Activated CD8-positive, alpha-beta memory T cell treated with anti-CD3 and anti-CD28 coated beads, Interleukin-2, amount 50 U/mL, for 24 hours (primary cell): Measurements from ENCODE around the gene CD82.

Experiments used
- DNase-seq: peaks from one replicate; pipeline ENCODE4 v3.0.0-alpha.2; 2020; ENCODE audit errors: extremely low read depth

The CD82 gene

DNA sequence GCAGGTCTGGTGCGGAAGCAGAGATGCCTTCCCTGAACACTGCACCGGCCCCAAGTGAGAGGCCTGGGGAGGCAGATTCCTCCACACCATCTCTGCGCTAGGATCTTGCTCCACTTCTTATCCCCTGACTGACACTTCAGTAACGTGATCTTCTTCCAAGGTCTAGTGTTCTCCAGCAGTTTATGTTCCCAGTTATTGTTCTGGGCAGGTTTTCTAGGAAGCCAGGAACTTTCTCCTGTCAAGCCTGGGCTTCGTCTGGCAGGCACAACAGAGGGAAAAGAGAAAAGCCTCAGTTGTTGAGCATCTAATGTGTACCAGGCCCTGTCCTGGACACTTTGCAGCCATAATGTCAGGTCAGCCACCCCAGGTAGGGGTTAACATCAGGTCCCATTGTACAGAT is 10.5 kb downstream of the CD82 start:
- DNase-seq: no peak

DNA sequence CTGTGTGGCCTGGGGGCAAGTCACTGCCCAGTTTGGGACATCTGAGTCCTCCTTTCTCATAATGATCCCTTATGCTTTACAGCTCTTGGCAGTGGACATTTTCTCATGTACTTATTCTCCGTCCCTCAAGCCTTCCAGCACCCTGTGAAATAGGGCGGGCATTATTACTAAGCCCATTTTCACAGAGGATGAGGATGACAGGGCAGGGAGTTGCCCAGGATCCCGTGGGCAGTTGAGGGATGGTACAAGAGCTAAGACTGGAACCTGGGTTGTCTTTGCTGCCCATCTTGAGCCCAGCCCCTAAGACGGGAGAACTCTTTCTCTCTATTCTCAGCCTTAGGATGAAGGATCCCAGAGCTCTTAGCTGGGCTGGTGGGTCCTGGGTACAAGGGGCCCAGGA is 11.2 kb downstream of the CD82 start:
- DNase-seq: no peak

DNA sequence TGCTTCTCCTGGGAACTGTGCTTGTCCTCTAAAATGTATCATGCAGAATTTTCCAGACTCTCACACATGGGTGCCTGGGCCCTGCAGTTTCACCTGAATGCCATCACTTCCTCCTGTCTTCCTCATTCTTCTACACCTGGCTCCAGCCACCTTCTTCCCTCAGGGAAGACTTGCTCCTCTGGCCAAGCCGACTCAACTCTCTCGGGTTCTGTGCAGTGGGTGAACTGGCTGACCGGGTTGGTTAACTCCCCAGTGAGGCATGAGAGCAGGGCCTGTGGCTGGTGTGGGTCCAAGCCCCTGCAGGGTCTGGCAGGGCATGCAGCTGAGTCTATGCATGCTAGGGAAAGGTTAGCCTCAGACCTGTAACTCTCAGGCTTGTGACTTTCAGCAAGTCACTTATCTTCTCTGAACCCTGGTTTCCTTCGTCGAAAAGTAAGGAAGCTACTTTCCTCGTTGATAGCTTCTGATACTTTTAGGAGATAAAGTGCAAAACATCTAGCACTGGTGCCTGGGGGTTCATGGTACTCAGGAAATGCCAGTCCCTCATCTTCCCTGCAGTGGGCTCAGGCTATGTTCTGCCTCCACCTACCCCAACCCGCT is 11.9 kb downstream of the CD82 start:
- no peak for DNase-seq

DNA sequence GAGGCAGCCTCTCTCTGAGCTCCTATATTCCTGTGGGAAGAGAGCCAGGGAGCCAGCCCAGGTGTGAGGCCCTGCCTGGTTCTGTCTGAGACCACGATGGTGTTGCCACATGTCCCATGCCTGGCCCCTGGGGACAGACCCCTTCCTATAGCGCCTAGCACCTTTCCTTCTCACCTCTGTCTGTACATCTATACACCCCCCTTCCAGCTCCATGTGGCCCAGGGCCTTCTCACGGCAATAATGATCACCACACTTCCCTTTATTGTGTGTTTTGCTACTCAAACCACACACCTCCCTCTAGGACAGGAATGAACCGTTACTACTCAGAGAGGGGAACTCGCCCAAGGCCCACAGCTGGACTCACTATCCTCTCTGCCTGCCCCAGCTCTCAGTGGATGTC is 12.8 kb downstream of the CD82 start:
- no peak for DNase-seq

DNA sequence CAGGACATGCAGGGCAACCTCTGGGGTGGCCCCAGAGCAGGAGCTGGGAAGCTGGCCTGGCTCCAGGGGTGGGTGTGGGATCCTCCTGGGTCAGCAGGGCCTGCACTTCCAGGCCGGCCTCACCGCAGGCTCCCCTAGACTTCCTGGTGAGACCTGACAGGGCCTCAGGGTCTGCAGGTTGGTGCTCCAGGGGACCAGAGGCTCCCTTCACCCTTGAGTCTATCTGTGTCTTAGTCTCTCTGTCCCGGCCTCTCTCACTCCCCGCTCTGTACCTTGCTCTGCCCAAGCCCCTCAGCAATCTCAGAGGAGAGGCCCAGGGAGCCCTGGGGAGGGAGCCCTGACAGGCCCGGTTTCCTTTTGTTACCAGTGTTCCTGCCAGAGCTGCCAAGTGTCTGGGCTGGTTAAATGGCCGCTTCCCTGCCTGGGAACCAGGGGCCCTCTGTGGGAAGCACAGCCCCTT is 13.9 kb downstream of the CD82 start:
- DNase-seq: no peak

DNA sequence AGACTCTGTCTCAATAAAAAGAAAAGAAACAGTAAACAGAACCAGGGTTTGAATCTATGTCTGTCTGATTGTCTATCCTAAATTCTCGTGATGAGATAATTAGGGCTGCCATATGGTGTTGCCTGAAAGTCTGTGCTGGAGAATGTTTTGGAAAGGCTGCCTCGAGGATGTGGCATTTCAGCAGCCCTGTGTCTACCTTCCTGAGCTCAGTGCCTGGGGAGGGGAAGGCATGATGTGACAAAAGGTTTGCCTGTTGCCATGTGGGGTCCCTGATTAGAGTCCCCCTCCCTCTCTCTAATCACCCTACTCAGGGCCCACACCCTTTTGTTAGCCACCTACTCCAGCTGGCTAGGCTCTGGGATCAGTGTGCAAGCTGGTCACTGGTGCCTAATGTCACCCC is 15.2 kb downstream of the CD82 start:
- DNase-seq: no peak

DNA sequence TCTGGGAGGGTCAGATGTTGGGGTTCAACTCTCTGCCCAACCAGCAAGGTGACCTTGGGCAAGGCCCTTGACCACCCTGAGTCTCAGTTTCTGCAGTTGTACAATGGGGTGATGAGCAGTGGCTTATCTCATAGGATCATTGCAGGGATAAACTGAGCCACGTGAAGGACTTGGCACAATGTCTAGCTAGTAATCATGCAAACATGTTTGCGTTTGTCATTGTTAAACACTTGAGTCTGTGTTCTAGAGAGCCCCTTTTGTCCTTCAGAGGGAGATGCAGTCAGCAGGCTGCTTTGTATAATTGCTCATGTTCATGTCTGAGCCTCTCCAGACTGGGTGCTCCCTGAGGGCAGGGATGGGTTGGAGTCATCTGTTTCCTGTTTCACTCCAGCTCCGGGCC is 15.8 kb downstream of the CD82 start:
- no peak for DNase-seq

DNA sequence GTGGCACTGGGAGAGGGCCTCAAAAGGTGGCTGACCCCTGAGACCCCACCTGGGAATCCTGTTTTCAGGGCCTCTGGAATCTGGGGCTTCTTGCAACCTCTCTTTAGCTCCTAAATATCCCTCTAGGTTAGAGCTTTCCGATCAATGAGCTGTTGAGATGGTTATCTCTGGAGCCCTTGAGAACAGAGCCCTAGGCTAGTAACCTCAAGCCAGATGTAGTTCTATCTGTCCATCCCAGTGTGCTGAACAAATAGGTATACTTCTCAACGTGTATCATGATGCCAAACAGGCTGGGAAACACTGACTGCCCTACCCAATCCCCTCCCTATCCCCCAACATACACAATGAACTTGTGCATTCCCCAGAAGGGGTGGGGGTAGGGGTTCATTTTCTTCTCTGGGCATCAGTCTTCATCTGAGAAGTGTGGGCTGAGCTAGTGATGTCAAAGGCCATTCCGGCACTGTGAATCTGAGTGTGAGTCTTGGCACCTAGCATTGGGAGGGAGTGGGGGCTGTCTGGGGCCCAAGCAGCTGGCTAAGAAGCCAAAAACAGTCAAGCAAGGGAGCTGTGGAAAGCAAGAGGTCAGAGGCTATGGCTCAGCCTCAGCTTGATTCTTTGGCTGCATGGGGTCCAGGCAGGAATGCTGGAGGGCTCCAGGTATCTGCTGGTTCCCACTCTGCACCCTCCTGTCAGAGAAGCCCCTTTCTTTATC is 17.3 kb downstream of the CD82 start:
- no peak for DNase-seq

DNA sequence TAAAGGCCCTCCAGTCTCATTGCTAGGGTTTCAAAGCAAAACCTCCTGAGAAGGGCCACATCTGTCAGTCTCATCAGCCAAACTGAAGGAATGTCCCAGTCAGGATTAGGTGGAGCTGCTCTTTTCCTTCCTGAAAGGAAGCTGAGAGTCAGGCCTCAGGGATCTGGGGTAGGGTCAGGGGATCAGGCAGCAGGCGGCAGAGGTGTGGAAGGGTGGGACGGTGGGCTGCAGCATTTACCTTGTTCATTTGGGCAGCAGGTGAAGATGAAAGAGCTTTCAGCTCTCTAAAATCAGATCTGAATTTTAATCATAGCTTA is 17.8 kb downstream of the CD82 start:
- no peak for DNase-seq

DNA sequence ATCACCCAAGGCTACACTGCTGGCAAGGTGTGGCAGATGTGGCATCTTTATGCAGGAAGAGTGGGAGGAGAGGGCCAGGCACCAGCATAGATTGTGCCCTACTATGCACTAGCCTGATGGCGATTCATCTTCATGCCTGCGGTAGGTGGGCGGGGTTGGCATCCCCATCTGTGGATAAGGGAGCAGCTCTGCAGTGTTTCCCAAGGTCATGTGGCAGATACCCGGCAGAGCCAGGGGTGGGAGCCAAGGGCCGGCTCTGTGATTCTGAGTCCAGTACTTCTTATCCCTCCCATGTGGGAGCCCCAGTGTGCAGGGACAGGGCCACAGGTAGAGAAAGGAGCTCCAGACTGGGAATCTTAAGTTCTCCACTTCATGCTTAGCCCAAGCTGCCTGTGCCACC is 20.0 kb downstream of the CD82 start:
- no peak for DNase-seq

DNA sequence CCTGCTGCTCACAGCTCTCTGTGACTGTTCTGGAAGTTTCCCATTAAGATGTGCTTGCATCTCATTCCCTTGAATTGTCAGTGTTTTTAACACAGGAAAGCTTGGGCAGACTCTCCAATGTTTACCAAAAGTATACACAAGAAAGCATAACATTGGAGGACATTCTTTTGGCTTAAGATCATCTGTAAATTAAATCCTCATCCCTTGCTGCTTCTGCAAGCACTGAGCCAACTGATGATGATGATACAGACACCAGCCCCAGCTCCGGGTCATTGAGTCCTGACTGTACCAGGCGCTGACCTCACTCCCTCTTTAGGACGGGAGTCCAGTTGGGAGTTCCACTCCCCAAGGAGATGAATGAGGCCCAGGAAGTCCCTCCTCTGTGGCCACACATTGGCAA is 23.8 kb downstream of the CD82 start:
- no peak for DNase-seq

DNA sequence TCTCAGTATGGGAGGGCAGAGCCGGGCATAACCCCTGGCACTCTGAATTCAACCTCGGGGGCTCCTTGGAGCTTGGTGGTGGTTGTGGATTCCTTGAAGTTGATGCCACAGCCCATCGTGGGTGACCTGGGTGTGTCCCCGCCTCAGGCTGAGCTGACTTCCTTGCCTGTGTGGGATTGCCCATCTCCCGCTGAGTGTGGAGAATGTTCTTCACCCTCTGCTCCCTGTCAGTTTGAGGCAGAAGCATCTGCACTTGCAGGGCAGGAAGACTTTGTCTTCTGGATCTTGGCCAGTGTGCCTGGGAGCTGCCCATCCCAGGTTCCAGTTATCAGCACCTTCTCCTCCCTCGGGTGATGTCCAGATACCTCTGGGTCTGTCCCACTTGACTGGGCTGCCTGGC is 25.3 kb downstream of the CD82 start:
- DNase-seq: no peak

DNA sequence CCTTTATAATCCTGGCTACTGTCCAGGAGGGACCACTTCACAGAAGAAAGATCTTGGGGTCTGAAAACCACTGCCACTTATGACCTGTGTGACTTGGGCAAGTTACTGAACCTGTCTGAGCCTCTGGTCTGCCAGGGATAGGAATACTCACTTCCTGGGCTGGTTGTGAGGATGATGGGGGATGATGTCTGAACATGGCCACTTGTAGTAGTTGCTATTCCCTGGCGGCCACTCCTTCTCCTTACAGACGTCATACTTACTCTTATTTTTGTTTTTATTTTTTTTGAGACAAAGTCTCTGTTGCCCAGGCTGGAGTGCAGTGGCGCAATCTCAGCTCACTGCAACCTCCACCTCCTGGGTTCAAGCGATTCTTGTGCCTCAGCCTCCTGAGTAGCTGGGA is 26.1 kb downstream of the CD82 start:
- no peak for DNase-seq

DNA sequence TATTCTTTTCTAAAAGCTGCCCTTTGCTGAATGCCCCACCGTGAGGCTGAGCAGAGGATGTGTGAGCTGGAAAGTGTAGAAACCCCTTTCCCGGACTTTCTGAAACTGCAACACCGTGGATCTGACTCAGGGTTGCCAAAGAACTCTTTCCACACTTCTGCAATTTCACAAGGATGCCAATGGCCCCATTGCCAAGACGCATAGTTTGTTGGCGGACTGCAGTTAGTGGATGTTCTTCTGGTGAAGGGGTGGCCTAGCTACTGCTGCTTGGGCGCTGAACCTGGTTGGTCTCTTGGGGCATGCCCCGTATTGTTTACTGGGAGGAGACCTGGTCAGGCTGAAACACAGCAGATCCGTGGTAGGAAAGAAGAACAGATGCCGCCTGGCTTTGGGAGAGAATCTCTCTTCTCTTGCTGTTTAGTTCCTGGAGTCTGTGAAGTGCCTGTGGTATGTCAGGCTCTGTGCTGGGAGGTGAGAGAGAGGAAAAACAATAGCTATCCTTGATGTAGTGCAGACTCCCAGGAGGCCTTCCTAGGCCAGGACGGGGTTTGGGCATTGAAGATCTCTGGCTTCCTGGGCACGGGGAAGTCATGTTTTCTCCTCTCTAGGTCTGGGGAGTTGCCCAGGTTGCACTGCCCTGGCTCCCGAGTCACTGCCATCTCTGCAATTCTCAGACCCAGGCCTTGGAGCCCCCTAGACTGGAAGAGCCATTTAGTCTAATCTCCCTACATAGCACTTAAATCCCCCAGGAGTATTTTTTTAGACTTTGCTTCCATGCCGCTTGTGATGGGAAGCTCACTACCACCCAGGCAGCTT is 26.9 kb downstream of the CD82 start:
- no peak for DNase-seq

DNA sequence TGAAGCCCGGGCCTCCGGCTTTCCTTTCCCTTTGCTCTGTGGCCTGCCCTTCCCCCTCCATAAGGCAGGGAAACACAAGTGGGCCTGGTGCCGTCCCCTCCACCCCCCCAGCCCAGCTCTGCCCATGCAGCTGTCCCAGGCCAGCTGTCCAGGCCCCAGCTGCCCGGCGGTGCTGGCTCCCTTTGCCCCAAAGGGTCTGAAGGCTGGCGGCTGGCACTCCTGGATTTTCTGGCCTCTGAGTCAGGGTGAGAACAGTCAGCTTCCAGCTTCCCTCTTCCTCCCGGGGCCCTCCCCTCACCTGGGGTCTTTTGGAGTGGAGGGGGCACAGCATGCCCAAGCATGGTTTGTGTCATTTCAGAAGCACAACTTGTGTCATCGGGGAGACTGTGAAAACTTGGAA is 27.8 kb downstream of the CD82 start:
- DNase-seq: no peak

DNA sequence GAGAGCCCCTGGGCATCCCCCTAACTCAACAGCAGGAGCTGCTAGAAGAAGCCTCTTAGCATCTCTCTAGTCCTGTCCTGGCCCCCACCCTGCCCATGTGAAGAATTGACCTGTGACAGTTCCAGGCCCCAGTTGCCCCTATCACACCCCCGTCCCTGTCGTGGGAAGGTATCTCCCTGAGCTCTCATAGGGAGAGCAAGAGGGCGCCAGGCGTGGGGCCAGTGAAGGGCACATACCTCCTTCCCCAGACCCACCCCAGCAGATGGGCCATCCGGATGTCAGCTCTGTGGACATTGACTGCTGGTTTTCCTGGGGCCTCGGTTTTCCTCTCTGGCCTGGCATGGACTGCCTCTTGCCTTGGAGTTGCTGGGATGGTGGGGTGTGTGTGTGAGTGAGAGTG is 29.5 kb downstream of the CD82 start:
- no peak for DNase-seq

DNA sequence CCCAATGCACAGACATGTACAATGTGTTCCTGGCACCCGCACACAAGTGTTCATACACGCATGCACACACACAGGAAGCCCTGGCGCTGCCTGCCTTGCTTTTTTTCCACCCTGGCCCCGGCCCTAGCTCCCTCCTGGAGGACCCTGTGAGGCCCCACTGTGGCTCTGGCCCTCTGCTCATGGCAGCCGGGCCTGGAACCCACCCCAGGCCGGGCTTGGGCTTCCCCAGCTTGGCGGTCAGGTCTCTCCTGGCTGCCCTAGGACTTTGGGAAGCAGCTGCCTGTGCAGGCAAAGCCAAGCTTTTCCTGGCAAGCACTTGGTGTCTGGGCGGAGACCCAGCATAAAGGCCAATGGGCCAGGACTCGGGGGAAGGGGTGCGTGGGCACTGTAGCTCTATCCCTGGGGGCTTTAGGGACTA is 30.5 kb downstream of the CD82 start:
- DNase-seq: no peak

DNA sequence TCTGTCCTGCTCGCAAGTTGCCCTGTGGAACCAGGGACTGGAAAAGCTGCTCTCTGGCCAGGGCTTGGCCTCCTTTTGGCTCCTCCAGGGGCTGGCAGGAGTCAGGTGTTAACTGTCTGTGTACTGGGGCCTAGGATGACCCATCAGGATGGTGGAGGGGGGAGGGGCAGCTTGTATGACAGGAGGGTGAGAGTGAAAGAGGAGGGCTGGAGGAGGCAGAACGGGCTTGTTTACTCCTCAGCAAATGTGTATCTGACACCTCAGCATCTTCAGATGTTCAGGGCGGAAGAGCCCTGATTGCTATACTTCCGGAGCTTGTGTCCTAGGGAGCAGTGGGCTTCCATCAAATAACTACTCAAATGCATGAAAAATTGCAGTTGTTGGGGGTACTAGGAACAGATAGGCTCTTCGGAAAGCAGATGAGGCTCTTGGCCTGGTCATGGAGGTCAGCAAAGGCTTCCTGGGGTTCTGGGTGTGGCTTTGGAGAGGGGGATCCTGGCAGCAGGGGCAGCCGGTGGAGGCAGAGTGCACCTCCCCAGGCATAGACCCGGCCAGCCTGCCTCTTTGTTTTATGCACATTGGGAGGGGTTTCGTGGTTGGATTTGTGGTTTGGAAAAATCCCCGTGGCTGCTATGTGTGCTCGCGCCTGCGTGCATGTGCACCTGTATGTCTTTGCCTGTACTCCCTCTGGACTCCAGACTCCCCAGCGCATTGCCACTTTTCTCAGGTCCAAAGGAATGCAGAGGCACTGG is 31.2 kb downstream of the CD82 start:
- DNase-seq: no peak

DNA sequence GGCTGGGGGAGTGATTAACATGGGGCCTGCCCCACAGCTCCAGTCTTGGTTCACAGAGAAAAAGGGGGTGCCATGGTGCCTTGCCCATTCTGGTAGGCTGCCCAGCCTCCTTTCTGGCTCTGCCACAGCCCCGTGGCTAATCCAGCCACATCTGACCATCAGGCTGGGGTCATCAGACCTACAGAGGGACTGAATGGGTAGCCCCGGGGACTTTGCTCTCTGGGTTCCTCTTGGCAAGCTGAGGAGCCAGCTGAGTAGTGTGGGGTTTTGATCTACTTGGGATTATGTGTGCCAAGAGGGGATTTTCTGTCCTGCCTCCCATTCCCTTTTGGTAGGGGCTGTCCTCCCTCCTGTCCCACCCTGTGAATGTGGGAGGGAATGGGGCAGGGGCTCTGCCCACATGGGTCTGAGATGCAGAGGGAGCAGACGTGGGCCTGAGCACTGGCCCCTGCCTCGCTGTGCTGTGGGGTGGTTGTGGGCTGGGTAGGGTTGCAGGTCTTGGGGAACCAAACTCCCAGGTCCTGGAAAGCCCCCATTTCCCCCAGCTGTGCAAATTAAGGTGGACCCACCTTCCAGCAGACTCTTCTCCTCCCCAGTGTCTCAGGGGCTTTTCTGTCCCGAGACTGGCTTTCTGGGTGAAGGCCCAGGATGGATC is 32.0 kb downstream of the CD82 start:
- no peak for DNase-seq

DNA sequence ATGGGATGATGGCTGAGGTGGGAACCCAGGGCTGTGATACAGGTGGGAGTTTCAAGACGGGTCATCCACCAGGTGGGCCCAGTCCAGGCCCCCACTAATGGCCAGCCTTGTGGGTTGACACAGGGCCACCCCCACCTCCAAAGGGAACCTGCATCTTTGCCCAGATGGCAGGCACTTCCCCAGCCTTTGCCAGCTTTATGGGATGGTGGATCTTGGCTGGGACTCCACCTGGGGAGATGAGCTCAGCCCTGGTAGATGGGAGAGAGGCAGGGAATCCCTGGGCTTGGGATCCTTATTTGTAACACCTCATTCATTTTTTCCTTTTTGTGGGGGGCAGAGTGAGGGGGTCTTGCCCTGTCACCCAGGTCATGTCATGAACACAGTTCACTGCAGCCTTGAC is 33.4 kb downstream of the CD82 start:
- no peak for DNase-seq

DNA sequence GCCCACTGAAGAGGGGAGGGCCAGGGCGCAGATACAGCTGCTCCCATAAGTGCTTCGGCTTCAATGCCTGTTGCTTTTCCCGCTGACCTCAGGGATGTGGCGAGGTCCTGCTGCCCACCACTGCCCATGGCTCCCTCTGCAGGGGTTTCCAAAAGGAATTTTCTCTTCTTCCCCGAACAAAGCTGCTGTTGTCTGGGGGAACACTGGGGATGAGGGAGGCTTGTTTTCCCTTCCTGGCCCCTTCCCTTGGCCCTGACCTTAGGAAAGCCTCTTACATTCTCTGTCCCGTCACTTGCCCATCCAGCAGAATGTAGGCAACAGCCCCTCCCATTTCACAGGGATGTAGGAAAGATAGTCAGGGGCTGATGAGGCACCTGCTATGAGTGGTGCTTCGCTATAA is 34.8 kb downstream of the CD82 start:
- DNase-seq: no peak

DNA sequence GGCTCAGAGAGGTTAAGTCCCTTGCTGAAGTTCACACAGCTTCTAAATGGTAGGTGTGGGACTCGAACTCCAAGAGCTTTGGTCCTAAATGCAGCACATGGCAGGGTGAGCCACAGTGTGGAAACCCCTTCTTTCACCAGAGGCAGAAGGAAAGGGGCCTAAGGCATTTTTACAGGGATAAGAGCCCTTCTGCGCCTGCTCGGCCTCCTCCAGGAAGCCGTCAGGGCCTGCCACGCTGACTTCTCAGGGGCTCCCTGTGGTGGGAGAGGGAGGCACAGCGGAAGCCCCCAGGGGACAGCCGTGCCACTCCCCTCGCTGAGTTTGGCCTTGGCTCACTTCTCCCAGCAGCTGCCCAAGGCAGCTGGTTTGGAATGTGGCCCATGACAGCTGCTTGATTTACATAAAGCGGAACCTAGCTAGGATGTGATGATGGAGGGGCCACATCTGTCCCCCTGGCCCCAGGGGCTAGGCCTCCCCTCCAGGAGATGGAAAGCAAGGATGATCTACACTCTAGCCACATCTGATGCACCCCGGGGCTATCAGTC is 35.4 kb downstream of the CD82 start:
- DNase-seq: no peak
